ENCODE measurements around the gene MEMO1. TPM values are rescaled to one million over a fixed set of nuclear protein-coding genes. Genes with fewer than 3 reads are reported as not detected.
"Not testable (repeated sequence)": the region's sequence is repeated elsewhere in the genome, so short reads cannot be mapped to it uniquely, and the experiment has no call there.

Gene MEMO1
- total and polyA plus RNA-seq, 2 donors (not counting 1 experiment from before 2014, with no cell fraction given): 44.8 to 65.8 TPM

GRCh38 chr2:32012872-32013271, 2.1 kb upstream of the MEMO1 start:
- ATAC-seq (ENCODE audit: low read depth) (no peak), DNase-seq (no peak)
- no CpG with 5 or more reads among the region's 1 CpG for WGBS (ENCODE audit: insufficient coverage)
- TF ChIP-seq CTCF (IDR thresholded peaks at IDR 0.05): no peak
- no peak overlapping the region for H3K27ac ChIP-seq (ENCODE audit: low read length in 2 of 2)
- peaks cover 7% of the 10 kb centered on the region for H4K20me1 ChIP-seq (ENCODE audit: control insufficient read depth, insufficient read depth, low read length, poor library complexity, severe bottlenecking)
- H3K4me2 ChIP-seq (replicated peaks; ENCODE audit: low read depth, low read length, poor library complexity, severe bottlenecking): no peak overlapping the region
- peaks cover 20 to 26% of the 10 kb centered on the region in 2 donors for H3K4me1 ChIP-seq (ENCODE audit: control insufficient read depth in 2 of 2, insufficient read depth in 2 of 2, low read length in 2 of 2)
- no peaks in the 10 kb centered on the region for H3K27me3 ChIP-seq (replicated peaks in 1 of 4; ENCODE audit: control extremely low read depth in 1 of 4, control insufficient read depth in 3 of 4, insufficient read depth in 4 of 4, low read length in 3 of 4)
- no peaks in the 10 kb centered on the region for H3K27me3 Mint-ChIP-seq
- H3K27ac Mint-ChIP-seq: peak overlapping the region; percentile 72
- H2AFZ ChIP-seq (ENCODE audit: insufficient read depth, low read depth, low read length, poor library complexity, severe bottlenecking): no peak overlapping the region
- ChIA-PET POLR2A (interaction anchor here (0.8 to 0.9 kb wide), 2 partner anchors 23 to 27 kb away, joined by 3 to 4 read pairs; partner anchors contain the start of gene DPY30), CTCF (interaction anchor here (1.0 kb wide), 1 partner anchor 27 kb away, joined by 3 read pairs; the partner anchor contains the start of gene DPY30)
- H3K4me1 Mint-ChIP-seq: peaks cover 27% of the 10 kb centered on the region
- H3K4me3 Mint-ChIP-seq: peak overlapping the region; percentile 26
- intact Hi-C loops (cut with micrococcal nuclease): no loop called here
- H3K4me3 ChIP-seq (ENCODE audit: control extremely low read depth in 1 of 5, extremely low read depth in 1 of 5, insufficient read depth in 1 of 5, low read depth in 2 of 5, low read length in 4 of 5): no peak overlapping the region
- H3K9me3 Mint-ChIP-seq (ENCODE audit: insufficient read depth): no peaks in the 10 kb centered on the region
- peaks cover 17% of the 10 kb centered on the region for H3K79me2 ChIP-seq (ENCODE audit: control insufficient read depth, insufficient read depth, low read length)
- H3K9ac ChIP-seq (ENCODE audit: low read length): no peak overlapping the region
- no peaks in the 10 kb centered on the region for H3K9me3 ChIP-seq (ENCODE audit: control extremely low read depth in 1 of 3, control insufficient read depth in 2 of 3, insufficient read depth in 1 of 3, low read length in 2 of 3)
- H3K36me3 ChIP-seq (replicated peaks in 1 of 2; ENCODE audit: control extremely low read depth in 1 of 2, control insufficient read depth in 1 of 2, extremely low read depth in 1 of 2, insufficient read depth in 2 of 2, low read length in 1 of 2): peaks cover 4 to 5% of the 10 kb centered on the region in 2 experiments

- Histone ChIP-seq H3K36me3 (replicated peaks in 1 of 2; ENCODE audit: control extremely low read depth in 1 of 2, control insufficient read depth in 1 of 2, extremely low read depth in 1 of 2, insufficient read depth in 2 of 2, low read length in 1 of 2) (peaks cover 0 to 3% of the 10 kb centered on the region in 2 experiments), H3K27ac (ENCODE audit: low read length in 2 of 2) (peak overlapping the region; percentile 80 to 94), H3K9me3 (ENCODE audit: control extremely low read depth in 1 of 3, control insufficient read depth in 2 of 3, insufficient read depth in 1 of 3, low read length in 2 of 3) (no peaks in the 10 kb centered on the region), H2AFZ (ENCODE audit: insufficient read depth, low read depth, low read length, poor library complexity, severe bottlenecking) (peak overlapping the region; percentile 93), H3K4me2 (replicated peaks; ENCODE audit: low read depth, low read length, poor library complexity, severe bottlenecking) (peak overlapping the region; percentile 94), H3K27me3 (replicated peaks in 1 of 4; ENCODE audit: control extremely low read depth in 1 of 4, control insufficient read depth in 3 of 4, insufficient read depth in 4 of 4, low read length in 3 of 4) (no peaks in the 10 kb centered on the region), H4K20me1 (ENCODE audit: control insufficient read depth, insufficient read depth, low read length, poor library complexity, severe bottlenecking) (peaks cover 20% of the 10 kb centered on the region), H3K79me2 (ENCODE audit: control insufficient read depth, insufficient read depth, low read length) (peaks cover 30% of the 10 kb centered on the region), H3K9ac (ENCODE audit: low read length) (peak overlapping the region; percentile 93), H3K4me1 (ENCODE audit: control insufficient read depth in 2 of 2, insufficient read depth in 2 of 2, low read length in 2 of 2) (peaks cover 26 to 29% of the 10 kb centered on the region in 2 donors), H3K4me3 (ENCODE audit: control extremely low read depth in 1 of 5, extremely low read depth in 1 of 5, insufficient read depth in 1 of 5, low read depth in 2 of 5, low read length in 4 of 5) (peak overlapping the region; percentile 72 to 98 (median 80))
- intact Hi-C loops (cut with micrococcal nuclease): loop anchor here (1.0 to 2.0 kb wide), 7 partner anchors 28 to 1588 kb away; partner anchors contain the start of genes BIRC6, DPY30, FAM98A and SLC30A6
- CTCF ChIA-PET: interaction anchor here (1.2 kb wide), 1 partner anchor 29 kb away, joined by 4 read pairs; the partner anchor contains the start of gene DPY30
- 100% methylated on average over 2 of the region's 5 CpGs for WGBS (ENCODE audit: insufficient coverage)
- TF ChIP-seq CTCF (IDR thresholded peaks at IDR 0.05): no peak
- TF ChIP-seq EZH2 (IDR thresholded peaks at IDR 0.05; ENCODE audit: borderline replicate concordance, insufficient read depth, low read depth, low read length, poor library complexity, severe bottlenecking): no peak
- ATAC-seq (ENCODE audit: low read depth): no peak
- H3K4me1 Mint-ChIP-seq: peaks cover 36% of the 10 kb centered on the region
- no peaks in the 10 kb centered on the region for H3K9me3 Mint-ChIP-seq (ENCODE audit: insufficient read depth)
- peak overlapping the region; percentile 98 for H3K4me3 Mint-ChIP-seq
- POLR2A ChIA-PET: interaction anchor here (0.7 to 1.8 kb wide), 2 partner anchors 28 to 31 kb away, joined by 3 to 11 read pairs; partner anchors contain the start of gene DPY30
- peak overlapping the region; percentile 99 for H3K27ac Mint-ChIP-seq
- no peaks in the 10 kb centered on the region for H3K27me3 Mint-ChIP-seq
- DNase-seq: no peak
These were observed 715 bp upstream of the MEMO1 start for GRCh38 chr2:32011485-32011960.

- H3K27me3 Mint-ChIP-seq; H3K27me3 ChIP-seq (replicated peaks in 1 of 4; ENCODE audit: control extremely low read depth in 1 of 4, control insufficient read depth in 3 of 4, insufficient read depth in 4 of 4, low read length in 3 of 4); H3K4me3 Mint-ChIP-seq; CTCF ChIA-PET; H3K27ac ChIP-seq (ENCODE audit: low read length in 2 of 2); H3K9me3 Mint-ChIP-seq (ENCODE audit: insufficient read depth); H3K9me3 ChIP-seq (ENCODE audit: control extremely low read depth in 1 of 3, control insufficient read depth in 2 of 3, insufficient read depth in 1 of 3, low read length in 2 of 3); H3K9ac ChIP-seq (ENCODE audit: low read length); H3K36me3 ChIP-seq (replicated peaks in 1 of 2; ENCODE audit: control extremely low read depth in 1 of 2, control insufficient read depth in 1 of 2, extremely low read depth in 1 of 2, insufficient read depth in 2 of 2, low read length in 1 of 2): not testable (repeated sequence)
- Histone ChIP-seq H3K4me1 (ENCODE audit: control insufficient read depth in 2 of 2, insufficient read depth in 2 of 2, low read length in 2 of 2) (peaks cover 29 to 31% of the 10 kb centered on the region in 2 donors), H3K79me2 (ENCODE audit: control insufficient read depth, insufficient read depth, low read length) (peaks cover 43% of the 10 kb centered on the region), H4K20me1 (ENCODE audit: control insufficient read depth, insufficient read depth, low read length, poor library complexity, severe bottlenecking) (peaks cover 32% of the 10 kb centered on the region), H3K4me2 (replicated peaks; ENCODE audit: low read depth, low read length, poor library complexity, severe bottlenecking) (peak overlapping the region; percentile 46), H3K4me3 (ENCODE audit: control extremely low read depth in 1 of 5, extremely low read depth in 1 of 5, insufficient read depth in 1 of 5, low read depth in 2 of 5, low read length in 4 of 5) (peak overlapping the region in 4 of 5 experiments; percentile 18 to 80 (median 58)), H2AFZ (ENCODE audit: insufficient read depth, low read depth, low read length, poor library complexity, severe bottlenecking) (peak overlapping the region; percentile 40)
- Mint-ChIP-seq H3K4me1 (peaks cover 45% of the 10 kb centered on the region), H3K27ac (peak overlapping the region; percentile 72)
- POLR2A ChIA-PET: interaction anchor here (1.8 kb wide), 1 partner anchor 30 kb away, joined by 11 read pairs; the partner anchor contains the start of gene DPY30
- intact Hi-C loops (cut with micrococcal nuclease): loop anchor here (2.0 kb wide), 1 partner anchor 267 kb away; the partner anchor contains the start of gene YIPF4
- ATAC-seq (ENCODE audit: low read depth) (peak; percentile 60), DNase-seq (peak; percentile 81)
- WGBS (ENCODE audit: insufficient coverage): 2% methylated on average over 13 of the region's 43 CpGs
These were observed 533 bp downstream of the MEMO1 start for GRCh38 chr2:32010280-32010669.
